Mesendoderm (in vitro differentiated cells): ENCODE measurements around the gene NME5.
A peak's percentile ranks its signal among the peaks of the same experiment; 100 is the strongest.

Experiments
- DNase-seq: peaks from one replicate; pipeline ENCODE4 v3.0.0; 2013
- H2AK5ac ChIP-seq: 2 replicates; pipeline ENCODE4 v1.6.1; 2013; ENCODE audit warnings: low read length, inconsistent platforms
- H2BK120ac ChIP-seq: 2 replicates; pipeline ENCODE4 v1.6.1; 2013; ENCODE audit warnings: low read depth, mild to moderate bottlenecking, low read length, moderate library complexity, mixed read lengths
- H2BK15ac ChIP-seq: replicated peaks from 2 replicates; pipeline ENCODE4 v1.6.1; 2013; ENCODE audit warnings: low read depth, mild to moderate bottlenecking, moderate library complexity
- H2BK5ac ChIP-seq: 2 replicates; pipeline ENCODE4 v1.6.1; 2013; ENCODE audit warnings: low read length, inconsistent platforms
- H3K18ac ChIP-seq: 2 replicates; pipeline ENCODE4 v1.6.1; 2013; ENCODE audit warnings: mild to moderate bottlenecking, low read length, mixed read lengths
- H3K23ac ChIP-seq: one replicate; pipeline ENCODE4 v1.6.1; 2013; ENCODE audit warnings: low read length
- H3K27ac ChIP-seq: 2 replicates; pipeline ENCODE4 v1.5.1; 2013; ENCODE audit warnings: low read depth, mild to moderate bottlenecking, inconsistent platforms, low read length, moderate library complexity
- H3K27me3 ChIP-seq: 2 replicates; pipeline ENCODE4 v1.6.1; 2013; ENCODE audit warnings: low read length, control low read depth, mild to moderate bottlenecking, inconsistent platforms; ENCODE audit not compliant: insufficient read depth, poor library complexity
- H3K36me3 ChIP-seq: 2 replicates; pipeline ENCODE4 v1.6.1; 2013; ENCODE audit warnings: low read length, inconsistent platforms; ENCODE audit not compliant: control insufficient read depth, insufficient read depth
- H3K4ac ChIP-seq: one replicate; pipeline ENCODE4 v1.6.1; 2013; ENCODE audit warnings: low read depth, mild to moderate bottlenecking, low read length, moderate library complexity
- H3K4me1 ChIP-seq: 2 replicates; pipeline ENCODE4 v1.6.1; 2013; ENCODE audit warnings: low read depth, low read length, inconsistent platforms; ENCODE audit not compliant: control insufficient read depth
- H3K4me2 ChIP-seq: 2 replicates; pipeline ENCODE4 v1.6.1; 2013; ENCODE audit warnings: low read length
- H3K4me3 ChIP-seq: 2 replicates; pipeline ENCODE4 v1.5.1; 2013; ENCODE audit warnings: mild to moderate bottlenecking, low read length
- H3K56ac ChIP-seq: one replicate; pipeline ENCODE4 v1.6.1; 2013; ENCODE audit warnings: low read length
- H3K79me1 ChIP-seq: 2 replicates; pipeline ENCODE4 v1.6.1; 2013; ENCODE audit warnings: low read length, inconsistent platforms
- H3K79me2 ChIP-seq: 2 replicates; pipeline ENCODE4 v1.6.1; 2013; ENCODE audit warnings: mild to moderate bottlenecking, low read length; ENCODE audit not compliant: control insufficient read depth, insufficient read depth
- H3K9ac ChIP-seq: 2 replicates; pipeline ENCODE4 v1.6.1; 2013; ENCODE audit warnings: low read length, inconsistent platforms
- H4K5ac ChIP-seq: one replicate; pipeline ENCODE4 v1.6.1; 2013; ENCODE audit warnings: low read length
- H4K8ac ChIP-seq: one replicate; pipeline ENCODE4 v1.6.1; 2013; ENCODE audit warnings: low read depth, mild to moderate bottlenecking, control low read depth, low read length, moderate library complexity
- WGBS: extraction: QIAGEN DNeasy Blood & Tissue Kit; methylation state at CpG from one replicate; pipeline ENCODE4 v1.1.7; 2013; ENCODE audit warnings: low lambda C conversion rate, missing lambda C conversion rate; ENCODE audit not compliant: insufficient coverage; ENCODE audit errors: extremely low coverage; 5-methylcytosine and 5-hydroxymethylcytosine counted together

The NME5 gene

DNA sequence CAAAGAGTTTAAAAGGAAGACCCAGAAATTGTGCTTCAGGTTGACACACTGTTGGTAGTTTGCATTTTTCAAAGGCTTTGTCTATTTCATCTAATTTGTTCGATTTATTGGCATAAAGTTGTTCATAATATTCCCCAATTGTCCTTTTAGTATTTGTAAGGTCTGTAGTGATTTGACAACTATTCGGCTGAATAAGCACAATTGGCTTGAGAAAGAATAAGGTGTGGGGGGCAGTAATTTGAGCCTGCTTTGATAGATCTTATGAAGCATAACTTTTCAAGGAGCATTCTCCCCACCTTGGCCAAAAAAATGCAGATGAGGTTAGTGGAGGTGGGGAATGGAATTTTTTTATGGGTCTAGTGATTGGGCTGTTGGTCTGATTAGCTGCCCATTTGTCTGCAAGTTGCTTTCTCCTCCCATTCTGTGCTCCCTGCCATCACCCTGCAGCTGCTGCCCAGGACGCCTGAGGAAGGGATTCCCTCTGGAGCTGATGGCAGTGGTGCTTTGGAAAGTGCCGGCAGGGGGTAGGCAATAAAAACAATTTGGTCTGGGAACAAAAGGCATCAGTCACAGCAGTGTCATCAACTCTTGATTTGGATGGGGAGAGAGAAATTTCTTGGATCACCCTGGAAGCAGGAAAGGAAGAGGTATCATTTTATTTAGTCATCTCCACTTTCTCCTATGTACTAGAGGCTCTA, 28.8 kb downstream of the NME5 start:
- H3K27me3 ChIP-seq, result no peaks in the 10 kb centered on the region
- H3K79me2 ChIP-seq, result no peaks in the 10 kb centered on the region
- no peak overlapping the region for H3K4me2 ChIP-seq
- H4K8ac ChIP-seq, result no peak overlapping the region
- no peak overlapping the region for H4K5ac ChIP-seq
- H3K27ac ChIP-seq, result no peak overlapping the region
- no peak overlapping the region for H3K4ac ChIP-seq
- H3K4me1 ChIP-seq, result peaks cover 7% of the 10 kb centered on the region
- no peak overlapping the region for H3K23ac ChIP-seq
- no peak overlapping the region for H2BK15ac ChIP-seq
- no peaks in the 10 kb centered on the region for H3K36me3 ChIP-seq
- no peak overlapping the region for H3K9ac ChIP-seq
- DNase-seq, result peak; percentile 73
- H3K4me3 ChIP-seq, result no peak overlapping the region
- WGBS, result no CpG with 5 or more reads among the region's 4 CpGs
- no peak overlapping the region for H2BK120ac ChIP-seq
- no peak overlapping the region for H2BK5ac ChIP-seq
- no peak overlapping the region for H3K56ac ChIP-seq
- no peaks in the 10 kb centered on the region for H3K79me1 ChIP-seq
- H2AK5ac ChIP-seq, result no peak overlapping the region
- no peak overlapping the region for H3K18ac ChIP-seq

DNA sequence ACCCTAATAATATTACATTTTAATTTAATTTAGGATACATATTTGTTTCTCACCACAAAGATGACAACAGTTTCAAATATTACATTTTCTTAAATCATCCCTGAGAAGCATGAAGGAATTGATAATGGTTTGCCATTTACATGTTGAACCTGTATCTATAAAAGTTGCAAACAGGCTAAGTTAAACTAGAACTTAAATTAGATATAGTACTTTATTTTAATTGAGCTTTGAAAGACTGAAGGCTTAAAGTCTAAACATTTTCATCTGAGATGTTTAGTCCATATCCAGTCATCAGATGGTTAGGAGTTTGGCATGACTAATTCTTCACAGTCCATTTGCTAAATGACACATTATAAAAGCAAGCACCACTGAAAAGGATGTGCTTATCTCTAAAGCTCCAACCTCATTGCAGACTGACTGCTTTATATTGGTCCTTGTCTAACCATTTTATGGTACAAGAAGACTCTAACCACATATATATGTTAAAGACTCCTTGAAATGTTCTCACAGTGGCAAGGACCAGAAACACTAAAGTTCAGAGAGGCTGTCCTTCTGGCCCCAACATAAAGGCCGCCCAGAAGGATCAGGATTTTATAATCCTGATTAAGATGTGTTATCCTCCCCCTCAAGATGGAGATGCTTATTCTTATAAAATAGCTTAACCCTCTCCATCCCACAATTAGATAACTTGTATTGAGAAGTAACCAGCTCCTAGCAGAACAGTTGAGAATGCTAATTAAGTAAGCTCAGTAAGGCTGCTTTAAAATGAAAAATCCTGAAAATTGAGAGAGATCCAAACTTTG, 29.6 kb downstream of the NME5 start:
- H2BK5ac ChIP-seq, result no peak overlapping the region
- H3K4me1 ChIP-seq, result peaks cover 7% of the 10 kb centered on the region
- H3K36me3 ChIP-seq, result no peaks in the 10 kb centered on the region
- H3K27me3 ChIP-seq, result no peaks in the 10 kb centered on the region
- DNase-seq, result no peak
- H4K8ac ChIP-seq, result no peak overlapping the region
- no peak overlapping the region for H2AK5ac ChIP-seq
- H3K4ac ChIP-seq, result no peak overlapping the region
- no peaks in the 10 kb centered on the region for H3K79me1 ChIP-seq
- H3K9ac ChIP-seq, result no peak overlapping the region
- H3K23ac ChIP-seq, result no peak overlapping the region
- no CpG with 5 or more reads among the region's 1 CpG for WGBS
- no peak overlapping the region for H2BK15ac ChIP-seq
- H2BK120ac ChIP-seq, result no peak overlapping the region
- H3K56ac ChIP-seq, result no peak overlapping the region
- no peak overlapping the region for H4K5ac ChIP-seq
- no peaks in the 10 kb centered on the region for H3K79me2 ChIP-seq
- H3K27ac ChIP-seq, result no peak overlapping the region
- H3K18ac ChIP-seq, result no peak overlapping the region
- no peak overlapping the region for H3K4me2 ChIP-seq
- H3K4me3 ChIP-seq, result no peak overlapping the region

DNA sequence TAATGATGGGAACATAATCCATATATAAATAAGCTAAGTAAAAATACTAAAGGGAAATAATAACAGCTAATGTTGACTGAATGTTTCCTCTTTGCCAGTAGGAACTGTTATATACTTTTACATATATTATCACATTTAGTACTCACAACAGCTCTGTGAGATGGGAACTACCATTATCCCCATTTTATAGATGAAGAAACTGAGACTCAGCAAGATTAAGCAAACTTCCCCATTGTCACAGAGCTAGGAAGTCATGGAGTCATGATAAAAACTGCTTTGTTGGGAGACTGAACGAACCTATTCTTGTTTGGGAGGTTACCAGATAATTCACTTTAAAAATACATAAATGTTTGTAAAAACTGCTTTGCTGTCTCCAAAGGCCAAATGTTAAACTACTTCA, 32.0 kb downstream of the NME5 start:
- no peak overlapping the region for H4K5ac ChIP-seq
- H3K18ac ChIP-seq, result no peak overlapping the region
- H3K4me2 ChIP-seq, result no peak overlapping the region
- H2BK5ac ChIP-seq, result no peak overlapping the region
- H3K4me3 ChIP-seq, result no peak overlapping the region
- no peaks in the 10 kb centered on the region for H3K27me3 ChIP-seq
- no peak overlapping the region for H3K27ac ChIP-seq
- DNase-seq, result no peak
- no peak overlapping the region for H3K23ac ChIP-seq
- peaks cover 12% of the 10 kb centered on the region for H3K4me1 ChIP-seq
- no peak overlapping the region for H2BK120ac ChIP-seq
- H3K9ac ChIP-seq, result no peak overlapping the region
- no peak overlapping the region for H2BK15ac ChIP-seq
- no peak overlapping the region for H3K56ac ChIP-seq
- no peak overlapping the region for H4K8ac ChIP-seq
- no peaks in the 10 kb centered on the region for H3K79me1 ChIP-seq
- no peak overlapping the region for H2AK5ac ChIP-seq
- H3K79me2 ChIP-seq, result no peaks in the 10 kb centered on the region
- no peaks in the 10 kb centered on the region for H3K36me3 ChIP-seq
- WGBS, result no CpG with 5 or more reads among the region's 1 CpG
- H3K4ac ChIP-seq, result no peak overlapping the region

DNA sequence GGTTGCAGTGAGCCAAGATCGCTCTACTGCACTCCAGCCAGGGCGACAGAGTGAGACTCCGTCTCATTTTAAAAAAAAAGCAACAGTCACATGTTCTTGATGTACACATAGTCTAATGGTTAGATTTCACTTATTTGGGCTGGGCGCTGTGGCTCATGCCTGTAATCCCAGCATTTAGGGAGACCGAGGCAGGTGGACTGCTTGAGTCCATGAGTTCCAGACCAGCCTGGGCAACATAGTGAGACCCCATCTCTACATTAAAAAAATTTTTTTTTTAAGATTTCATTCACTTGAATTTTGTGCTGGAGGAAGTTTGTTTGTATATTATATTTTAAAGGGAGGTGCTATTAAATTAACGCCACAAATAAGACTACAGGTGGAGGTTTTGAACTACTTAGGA, 33.5 kb downstream of the NME5 start:
- no peak overlapping the region for H3K23ac ChIP-seq
- DNase-seq, result no peak
- no peaks in the 10 kb centered on the region for H3K27me3 ChIP-seq
- H3K27ac ChIP-seq, result no peak overlapping the region
- no peaks in the 10 kb centered on the region for H3K79me1 ChIP-seq
- no peak overlapping the region for H2BK5ac ChIP-seq
- no peak overlapping the region for H2BK120ac ChIP-seq
- no peak overlapping the region for H4K5ac ChIP-seq
- no peak overlapping the region for H3K4me3 ChIP-seq
- no peak overlapping the region for H3K4me2 ChIP-seq
- WGBS, result no CpG with 5 or more reads among the region's 6 CpGs
- H3K18ac ChIP-seq, result no peak overlapping the region
- H2AK5ac ChIP-seq, result no peak overlapping the region
- no peaks in the 10 kb centered on the region for H3K79me2 ChIP-seq
- H3K4ac ChIP-seq, result no peak overlapping the region
- H3K56ac ChIP-seq, result no peak overlapping the region
- H3K9ac ChIP-seq, result no peak overlapping the region
- H4K8ac ChIP-seq, result no peak overlapping the region
- H3K36me3 ChIP-seq, result no peaks in the 10 kb centered on the region
- H3K4me1 ChIP-seq, result peaks cover 10% of the 10 kb centered on the region
- no peak overlapping the region for H2BK15ac ChIP-seq

DNA sequence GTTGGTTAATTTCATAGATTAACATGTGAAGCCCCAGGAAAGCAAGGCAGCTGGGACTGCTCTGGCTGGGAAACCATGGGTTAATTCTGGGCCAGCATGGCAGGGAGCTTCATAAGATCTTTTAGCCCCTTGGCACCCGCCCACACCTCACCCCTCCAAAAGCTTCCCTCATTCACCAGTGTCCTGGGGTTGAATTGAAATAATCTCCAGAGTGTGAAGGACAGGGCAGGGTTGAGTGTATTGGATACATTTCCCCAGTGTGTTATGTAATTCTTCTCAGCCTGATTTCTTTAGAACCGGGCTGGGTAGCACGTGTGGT, 36.0 kb downstream of the NME5 start:
- Histone ChIP-seq H2AK5ac (no peak overlapping the region), H2BK120ac (no peak overlapping the region), H3K27me3 (no peaks in the 10 kb centered on the region), H2BK15ac (no peak overlapping the region), H3K9ac (no peak overlapping the region), H4K5ac (no peak overlapping the region), H3K27ac (no peak overlapping the region), H3K79me1 (no peaks in the 10 kb centered on the region), H3K4ac (no peak overlapping the region), H3K4me1 (peaks cover 6% of the 10 kb centered on the region), H2BK5ac (no peak overlapping the region), H3K56ac (no peak overlapping the region), H3K23ac (no peak overlapping the region), H3K79me2 (no peaks in the 10 kb centered on the region), H3K4me3 (no peak overlapping the region), H3K36me3 (no peaks in the 10 kb centered on the region), H3K18ac (no peak overlapping the region), H4K8ac (no peak overlapping the region), H3K4me2 (no peak overlapping the region)
- no CpG with 5 or more reads among the region's 3 CpGs for WGBS
- DNase-seq, result no peak
